PC-9 (cell line): ENCODE measurements around the gene SRPRB. TPM values are rescaled to one million over a fixed set of nuclear protein-coding genes. Genes with fewer than 3 reads are reported as not detected.

Source experiments
- BruUV-seq: library from RNA; stranded (reverse); fragments of 400-500 nt; replicated peaks from 2 replicates; lab custom pipeline; 2021; lab: Mats Ljungman, UMichigan
- CTCF ChIA-PET: fragments of 300-600 bp; sonication (Branson Sonifier 250); formaldehyde crosslinking; loops from one replicate; lab custom pipeline; 2022; ENCODE audit warnings: antibody characterized with exemption; lab: Charles Lee
- POLR2A ChIA-PET: fragments of 300-600 bp; sonication (Branson Sonifier 250); formaldehyde crosslinking; loops from one replicate; lab custom pipeline; 2022; ENCODE audit warnings: antibody characterized with exemption; ENCODE audit not compliant: unreplicated experiment; lab: Charles Lee
- DNase-seq, 2 experiments: peaks; one replicate each; pipeline versions ENCODE4 v3.0.0 to v3.0.0-alpha.2; 2015 to 2022; ENCODE audit warnings: mixed read lengths in 1 of 2
- H2AFZ ChIP-seq: fragments of 200-600 bp; sonication (generic); 2 replicates; pipeline ENCODE4 v1.8.1; 2017; ENCODE audit warnings: antibody characterized with exemption
- H3F3A ChIP-seq: fragments of 200-600 bp; sonication (generic); 2 replicates; pipeline ENCODE4 v1.8.1; 2017; ENCODE audit warnings: antibody characterized with exemption, mild to moderate bottlenecking, low read depth; ENCODE audit not compliant: insufficient read depth
- H3K27ac ChIP-seq: fragments of 200-600 bp; sonication (generic); 2 replicates; pipeline ENCODE4 v1.6.1; 2016; ENCODE audit warnings: mixed run types
- H3K27me3 ChIP-seq: fragments of 200-600 bp; sonication (generic); 2 replicates; pipeline ENCODE4 v1.6.1; 2016; ENCODE audit warnings: low read depth, mixed run types; ENCODE audit not compliant: insufficient read depth
- H3K36me3 ChIP-seq: fragments of 200-600 bp; sonication (generic); 2 replicates; pipeline ENCODE4 v1.6.1; 2016; ENCODE audit warnings: low read depth, mixed run types
- H3K4me1 ChIP-seq: fragments of 200-600 bp; sonication (generic); replicated peaks from 2 replicates; pipeline ENCODE4 v1.6.1; 2016; ENCODE audit warnings: mixed run types; ENCODE audit not compliant: insufficient read depth
- H3K4me2 ChIP-seq: fragments of 200-600 bp; sonication (generic); 2 replicates; pipeline ENCODE4 v1.6.1; 2017; ENCODE audit warnings: mixed run types
- H3K4me3 ChIP-seq: fragments of 200-600 bp; sonication (generic); 2 replicates; pipeline ENCODE4 v1.6.1; 2016; ENCODE audit warnings: mixed run types
- H3K79me2 ChIP-seq: fragments of 200-600 bp; sonication (generic); 2 replicates; pipeline ENCODE4 v1.6.1; 2017; ENCODE audit warnings: low read depth, mixed run types
- H3K9me2 ChIP-seq: fragments of 200-600 bp; sonication (generic); 2 replicates; pipeline ENCODE4 v1.8.1; 2017; ENCODE audit warnings: mild to moderate bottlenecking; ENCODE audit not compliant: insufficient read depth
- H3K9me3 ChIP-seq: fragments of 200-600 bp; sonication (generic); 2 replicates; pipeline ENCODE4 v1.8.1; 2016; ENCODE audit warnings: low read depth; ENCODE audit not compliant: insufficient read depth
- H4K20me1 ChIP-seq: fragments of 200-600 bp; sonication (generic); 2 replicates; pipeline ENCODE4 v1.8.1; 2017; ENCODE audit not compliant: insufficient read depth
- EZH2 ChIP-seq: fragments of 200-600 bp; sonication (generic); IDR thresholded peaks from 2 replicates; pipeline ENCODE4 v1.8.0; 2017; ENCODE audit warnings: antibody characterized with exemption, low read depth
- intact Hi-C: fragments of 100-400 bp; cut with micrococcal nuclease; formaldehyde crosslinking; loops from one replicate; pipeline ENCODE4 v1.10.0; 2022; ENCODE audit not compliant: unreplicated experiment
- total RNA-seq: library from RNA; stranded (reverse); gene quantifications from 2 replicates; pipeline ENCODE4 v1.2.3, GENCODE V29; 2021
- TF ChIP-seq, protein P1 (sequence below): fragments of 200-600 bp; sonication (generic); conservative IDR thresholded peaks from 2 replicates; pipeline ENCODE4 v1.6.1; 2017; ENCODE audit warnings: mixed run types, antibody characterized with exemption, mild to moderate bottlenecking, moderate library complexity

The SRPRB gene
- total RNA-seq, 1 experiment from 2014 or later = 25.5 TPM

GRCh38 chr3:133759740-133760305, 45.8 kb upstream of the SRPRB start:
- intact Hi-C loops = no loop called here
- ChIA-PET POLR2A (no interaction called here), CTCF (interaction anchor here (0.6 kb wide), 1 partner anchor 1305 kb away, joined by 3 read pairs; no protein-coding TSS in a partner anchor)
- Histone ChIP-seq H3K27me3 (peaks cover 25% of the 10 kb centered on the region), H2AFZ (no peak overlapping the region), H3K36me3 (no peaks in the 10 kb centered on the region), H3K79me2 (no peaks in the 10 kb centered on the region), H4K20me1 (no peaks in the 10 kb centered on the region), H3K27ac (no peak overlapping the region), H3F3A (no peaks in the 10 kb centered on the region), H3K4me1 (no peaks in the 10 kb centered on the region), H3K4me3 (no peak overlapping the region), H3K4me2 (no peak overlapping the region), H3K9me3 (no peaks in the 10 kb centered on the region), H3K9me2 (no peaks in the 10 kb centered on the region)
- no peak for TF ChIP-seq EZH2
- TF ChIP-seq, protein P1, sequence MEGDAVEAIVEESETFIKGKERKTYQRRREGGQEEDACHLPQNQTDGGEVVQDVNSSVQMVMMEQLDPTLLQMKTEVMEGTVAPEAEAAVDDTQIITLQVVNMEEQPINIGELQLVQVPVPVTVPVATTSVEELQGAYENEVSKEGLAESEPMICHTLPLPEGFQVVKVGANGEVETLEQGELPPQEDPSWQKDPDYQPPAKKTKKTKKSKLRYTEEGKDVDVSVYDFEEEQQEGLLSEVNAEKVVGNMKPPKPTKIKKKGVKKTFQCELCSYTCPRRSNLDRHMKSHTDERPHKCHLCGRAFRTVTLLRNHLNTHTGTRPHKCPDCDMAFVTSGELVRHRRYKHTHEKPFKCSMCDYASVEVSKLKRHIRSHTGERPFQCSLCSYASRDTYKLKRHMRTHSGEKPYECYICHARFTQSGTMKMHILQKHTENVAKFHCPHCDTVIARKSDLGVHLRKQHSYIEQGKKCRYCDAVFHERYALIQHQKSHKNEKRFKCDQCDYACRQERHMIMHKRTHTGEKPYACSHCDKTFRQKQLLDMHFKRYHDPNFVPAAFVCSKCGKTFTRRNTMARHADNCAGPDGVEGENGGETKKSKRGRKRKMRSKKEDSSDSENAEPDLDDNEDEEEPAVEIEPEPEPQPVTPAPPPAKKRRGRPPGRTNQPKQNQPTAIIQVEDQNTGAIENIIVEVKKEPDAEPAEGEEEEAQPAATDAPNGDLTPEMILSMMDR = no peak
- no TSS peak for BruUV-seq
- DNase-seq = no peak

DNA sequence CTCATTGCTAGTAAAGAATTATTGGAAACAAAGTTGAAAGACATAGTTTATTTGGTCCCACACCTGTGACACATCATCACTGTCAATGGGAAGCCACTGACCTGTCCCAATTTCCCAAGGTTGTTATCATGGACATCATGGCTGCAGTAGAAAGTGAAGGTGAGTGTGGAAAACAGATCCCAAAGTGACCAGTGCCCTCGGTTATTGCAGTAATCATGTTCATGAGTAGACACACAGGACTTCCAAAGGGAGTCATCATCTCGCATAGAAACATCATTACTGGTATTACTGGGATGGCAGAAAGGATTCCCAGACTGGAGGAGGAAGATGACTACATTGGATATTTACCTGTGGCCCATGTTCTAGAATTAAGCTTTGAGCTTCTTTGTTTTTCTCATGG, 44.7 kb upstream of the SRPRB start:
- intact Hi-C loops = no loop called here
- Histone ChIP-seq H3F3A (no peaks in the 10 kb centered on the region), H3K9me3 (no peaks in the 10 kb centered on the region), H3K9me2 (no peaks in the 10 kb centered on the region), H3K36me3 (no peaks in the 10 kb centered on the region), H3K4me3 (no peak overlapping the region), H4K20me1 (no peaks in the 10 kb centered on the region), H3K27me3 (peaks cover 25% of the 10 kb centered on the region), H3K4me2 (no peak overlapping the region), H3K27ac (no peak overlapping the region), H2AFZ (no peak overlapping the region), H3K4me1 (no peaks in the 10 kb centered on the region), H3K79me2 (no peaks in the 10 kb centered on the region)
- no peak for DNase-seq
- TF ChIP-seq, protein P1 = no peak
- TF ChIP-seq EZH2 = no peak
- ChIA-PET CTCF (no interaction called here), POLR2A (no interaction called here)
- no TSS peak for BruUV-seq

DNA sequence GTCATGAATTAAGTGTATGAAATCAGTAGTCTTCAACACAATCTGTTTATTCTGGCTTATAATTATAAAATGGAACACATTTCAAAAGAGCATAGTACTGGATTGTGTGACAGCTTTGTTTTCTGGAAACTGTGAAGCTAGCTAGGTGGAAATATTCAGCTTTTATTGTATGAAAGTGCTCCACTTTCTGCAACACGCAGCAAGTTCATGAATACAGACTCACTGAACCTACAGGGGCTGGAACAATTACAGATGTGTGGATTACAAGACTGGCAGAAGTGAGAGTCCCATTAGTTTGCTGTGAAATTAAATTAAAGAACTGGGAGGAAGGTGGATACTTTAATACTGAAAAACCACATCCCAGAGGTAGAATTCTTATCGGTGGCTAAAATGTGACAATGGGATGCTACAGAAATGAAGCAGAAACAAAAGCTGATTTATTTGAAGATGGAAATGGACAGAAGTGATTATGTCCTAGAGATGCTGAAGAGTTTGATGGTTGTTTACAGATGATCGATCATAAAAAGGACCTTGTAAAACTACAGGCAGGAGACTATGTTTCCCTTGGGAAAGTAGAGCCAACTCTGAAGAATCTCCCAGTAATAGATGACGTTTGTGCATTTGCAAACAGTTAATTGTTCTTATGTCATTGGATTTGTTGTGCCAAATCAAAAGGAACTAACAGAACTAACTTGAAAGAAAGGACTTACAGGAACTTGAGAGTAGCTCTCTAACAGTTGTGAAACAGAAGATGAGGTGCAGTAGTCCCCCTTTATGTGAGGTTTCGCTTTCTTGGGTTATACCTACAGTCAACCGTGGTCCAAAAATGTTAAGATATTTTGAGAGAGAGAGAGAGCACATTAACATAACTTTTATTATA, 43.8 kb upstream of the SRPRB start:
- Histone ChIP-seq H2AFZ (no peak overlapping the region), H3K9me3 (no peaks in the 10 kb centered on the region), H3K36me3 (no peaks in the 10 kb centered on the region), H3K4me2 (no peak overlapping the region), H4K20me1 (no peaks in the 10 kb centered on the region), H3K27me3 (peaks cover 25% of the 10 kb centered on the region), H3K4me1 (no peaks in the 10 kb centered on the region), H3F3A (no peaks in the 10 kb centered on the region), H3K79me2 (no peaks in the 10 kb centered on the region), H3K9me2 (no peaks in the 10 kb centered on the region), H3K4me3 (no peak overlapping the region), H3K27ac (no peak overlapping the region)
- no TSS peak for BruUV-seq
- intact Hi-C loops = no loop called here
- no peak for TF ChIP-seq EZH2
- TF ChIP-seq, protein P1 = no peak
- ChIA-PET POLR2A (no interaction called here), CTCF (no interaction called here)
- no peak for DNase-seq
